K562 (cell line): ENCODE results near the gene VCAN. TPM values are rescaled to one million over a fixed set of nuclear protein-coding genes. Genes with fewer than 3 reads are reported as not detected.

Experiments used
- ATAC-seq: fragments of 200-7000 bp; cut with Tn5 transposase; 3 replicates; pipeline ENCODE4 v1.9.1; 2020; ENCODE audit warnings: moderate library complexity
- BruUV-seq: library from RNA; stranded (reverse); fragments of 400-500 nt; replicated peaks from 2 replicates; lab custom pipeline; 2021; lab: Mats Ljungman, UMichigan
- CTCF ChIA-PET: fragments of 300-600 bp; formaldehyde crosslinking; extraction: SDS; loops from one replicate; lab custom pipeline; 2021; ENCODE audit warnings: low intra/inter-chr PET ratio; lab: Yijun Ruan, JAX
- POLR2A ChIA-PET: fragments of 300-600, 350-650 bp; sonication (Branson Sonifier 250); formaldehyde crosslinking; extraction: SDS; loops from one replicate; lab custom pipeline; 2021; ENCODE audit warnings: antibody characterized with exemption, inconsistent platforms; lab: Yijun Ruan, JAX
- DNase-seq, 4 experiments: peaks; one replicate each; pipeline versions ENCODE4 v3.0.0 to v3.0.0-alpha.2; 2011 to 2018; ENCODE audit warnings: low spot score in 3 of 4, mixed read lengths in 3 of 4; ENCODE audit errors: extremely low read depth in 1 of 4
- FAIRE-seq: peaks from 2 replicates; lab custom pipeline; 2011; peaks lifted over from hg19 to GRCh38; lab: Jason Lieb, UNC
- H2AFZ ChIP-seq: 2 replicates; pipeline ENCODE4 v1.6.0; 2011; ENCODE audit warnings: low read depth, low read length, control low read depth, inconsistent platforms
- H3K27ac ChIP-seq: fragments of 200-600 bp; 3 replicates; pipeline ENCODE4 v1.8.0; 2011; ENCODE audit warnings: low read depth, mild to moderate bottlenecking, control low read depth, inconsistent platforms, low read length, moderate library complexity, mixed read lengths; ENCODE audit errors: extremely low read depth
- H3K27me3 ChIP-seq, 2 experiments: fragments of 300-600 bp in 1 of 2; 2 replicates in 1 of 2; 3 replicates in 1 of 2; pipeline versions ENCODE4 v1.6.0 to v1.8.0; 2011; ENCODE audit warnings: inconsistent platforms in 2 of 2, low read length in 2 of 2, mild to moderate bottlenecking in 1 of 2, mixed read lengths in 1 of 2, moderate library complexity in 1 of 2; ENCODE audit not compliant: control insufficient read depth in 2 of 2, insufficient read depth in 2 of 2
- H3K36me3 ChIP-seq: fragments of 300-600 bp; 3 replicates; pipeline ENCODE4 v1.8.0; 2011; ENCODE audit warnings: mild to moderate bottlenecking, low read length, inconsistent platforms; ENCODE audit not compliant: control insufficient read depth, insufficient read depth
- H3K4me1 ChIP-seq, 2 experiments: fragments of 200-600 bp in 1 of 2; replicated peaks in 1 of 2; 2 replicates in 1 of 2; 3 replicates in 1 of 2; pipeline versions ENCODE4 v1.5.1 to v1.8.0; 2011; ENCODE audit warnings: inconsistent platforms in 2 of 2, low read length in 2 of 2, mild to moderate bottlenecking in 1 of 2, mixed read lengths in 1 of 2, moderate library complexity in 1 of 2; ENCODE audit not compliant: control insufficient read depth in 2 of 2, insufficient read depth in 2 of 2
- H3K4me2 ChIP-seq: 2 replicates; pipeline ENCODE4 v1.6.1; 2011; ENCODE audit warnings: low read length, control low read depth, inconsistent platforms, mixed read lengths; ENCODE audit not compliant: insufficient read depth
- H3K4me3 ChIP-seq: fragments of 200-600 bp; sonication (generic), shearing (Covaris generic); 2 replicates; pipeline ENCODE4 v1.5.1; 2016; ENCODE audit warnings: control low read depth, inconsistent platforms
- H3K79me2 ChIP-seq: fragments of 200-600 bp; 3 replicates; pipeline ENCODE4 v1.8.0; 2011; ENCODE audit warnings: low read length, inconsistent platforms; ENCODE audit not compliant: control insufficient read depth, insufficient read depth
- H3K9ac ChIP-seq, 2 experiments: 2 replicates each; pipeline versions ENCODE4 v1.6.0 to v1.6.1; 2011; ENCODE audit warnings: low read depth in 2 of 2, low read length in 2 of 2, control low read depth in 1 of 2, inconsistent platforms in 1 of 2, mild to moderate bottlenecking in 1 of 2, mixed read lengths in 1 of 2; ENCODE audit not compliant: insufficient read depth in 1 of 2
- H3K9me1 ChIP-seq: one replicate; pipeline ENCODE4 v1.6.0; 2011; ENCODE audit warnings: inconsistent platforms, mild to moderate bottlenecking, low read length, moderate library complexity; ENCODE audit not compliant: control insufficient read depth, insufficient read depth
- H3K9me3 ChIP-seq: replicated peaks from 2 replicates; pipeline ENCODE4 v1.5.1; 2011; ENCODE audit warnings: low read depth, low read length, inconsistent platforms; ENCODE audit not compliant: control insufficient read depth, insufficient read depth
- H4K20me1 ChIP-seq: replicated peaks from 2 replicates; pipeline ENCODE4 v1.6.1; 2011; ENCODE audit warnings: low read length, inconsistent platforms, mixed read lengths; ENCODE audit not compliant: control insufficient read depth, insufficient read depth
- CBFB ChIP-seq: sonication (generic); formaldehyde crosslinking; IDR thresholded peaks from 2 replicates; pipeline ENCODE4 v1.4.0; 2020; ENCODE audit warnings: mild to moderate bottlenecking, missing genetic modification reagents
- OTX1 ChIP-seq: fragments of 450-650 bp; formaldehyde crosslinking; IDR thresholded peaks from 2 replicates; pipeline ENCODE4 v1.4.0; 2022; ENCODE audit warnings: mild to moderate bottlenecking
- TEAD1 ChIP-seq, 2 experiments: fragments of 450-650 bp in 1 of 2; sonication (generic) in 1 of 2; formaldehyde crosslinking; IDR thresholded peaks; 2 replicates each; pipeline versions ENCODE4 v1.4.0 to v1.8.0; 2020 to 2022; ENCODE audit warnings: mild to moderate bottlenecking in 2 of 2, missing genetic modification reagents in 1 of 2
- ZC3H11A ChIP-seq: IDR thresholded peaks from 2 replicates; pipeline ENCODE4 v1.6.1; 2012; ENCODE audit warnings: low read depth, low read length, improper control_type of control experiment
- WGBS: fragments of 100-300 bp; shearing (Covaris generic); methylation state at CpG from one replicate; pipeline ENCODE4 v1.1.6; 2016; ENCODE audit warnings: low coverage, mixed read lengths; ENCODE audit not compliant: insufficient coverage; ENCODE audit errors: missing lambda C conversion rate; 5-methylcytosine and 5-hydroxymethylcytosine counted together
- in situ Hi-C: fragments of 300-500 bp; cut with MboI; formaldehyde crosslinking; loops from 4 replicates; pipeline ENCODE4 v1.15.0; 2018; ENCODE audit warnings: inconsistent platforms, mixed read lengths
- intact Hi-C: fragments of 100-400 bp; cut with micrococcal nuclease; formaldehyde crosslinking; loops from 2 replicates; pipeline ENCODE4 v1.14.2; 2022
- polyA plus RNA-seq, 8 experiments: library from polyadenylated mRNA; depleted of rRNA in 4 of 8; stranded (reverse) in 5 of 8; unstranded in 3 of 8; fragments of >200 nt; fragmentation: Nextera tagmentation in 2 of 8; fragmentation: Illumina TruSeq in 1 of 8; extraction: Ambion mirVana in 2 of 8; extraction: Trizol in 1 of 8; gene quantifications; 2 replicates each; pipeline versions ENCODE4 v1.2.1 to v1.2.3, GENCODE V29; 2011 to 2014; ENCODE audit warnings: inconsistent platforms in 1 of 8, missing spikeins in 1 of 8
- total RNA-seq, 7 experiments: library from RNA; depleted of rRNA in 6 of 7; stranded (reverse); fragments of >200 nt in 6 of 7; fragmentation: Illumina TruSeq in 2 of 7; extraction: Trizol in 2 of 7; gene quantifications; 2 replicates each; pipeline versions ENCODE4 v1.2.1 to v1.2.3, GENCODE V29; 2011 to 2021; ENCODE audit warnings: low replicate concordance in 1 of 7
- TF ChIP-seq, protein P1 (sequence below): fragments of 250-450 bp; sonication (Bioruptor Pico); IDR thresholded peaks from 2 replicates; pipeline ENCODE4 v1.4.0; 2020

VCAN gene
- total and polyA plus RNA-seq, 9 of the 15 experiments (the other 6 are each of a cell fraction or from before 2014, with no cell fraction given), result 0.01 to 0.33 (median 0.05) TPM

DNA sequence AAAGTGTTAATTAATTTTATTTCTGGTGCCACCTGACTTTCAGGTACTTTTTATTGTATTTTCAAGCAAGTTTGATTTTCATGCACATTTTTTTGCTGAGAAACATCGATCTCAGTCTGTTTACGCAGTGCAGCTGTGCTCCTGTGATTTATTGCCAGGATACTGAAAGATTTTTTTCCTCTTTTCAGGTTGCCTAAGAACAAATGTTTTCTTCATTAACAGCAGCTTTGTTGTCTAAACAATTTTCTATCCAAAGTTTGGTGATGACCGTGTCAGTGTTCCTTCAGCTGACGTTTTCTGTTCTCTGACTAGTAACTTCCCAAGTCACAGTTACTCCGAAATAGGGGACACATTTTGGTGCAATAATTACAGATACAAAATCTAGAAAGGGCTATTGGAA lies 78.1 kb downstream of the VCAN start:
- H3K4me3 ChIP-seq, result no peak overlapping the region
- H3K79me2 ChIP-seq, result no peaks in the 10 kb centered on the region
- in situ Hi-C loops, result no loop called here
- intact Hi-C loops, result no loop called here
- 5% methylated on average over 5 of the region's 5 CpGs for WGBS
- ChIA-PET POLR2A (interaction anchor here (1.2 to 2.0 kb wide), 2 partner anchors 13 to 22 kb away, joined by 3 to 6 read pairs; no protein-coding TSS in a partner anchor), CTCF (no interaction called here)
- H3K9me1 ChIP-seq, result no peaks in the 10 kb centered on the region
- no peak overlapping the region for H3K27ac ChIP-seq
- H2AFZ ChIP-seq, result no peak overlapping the region
- no peaks in the 10 kb centered on the region for H3K4me1 ChIP-seq
- H3K27me3 ChIP-seq, result no peaks in the 10 kb centered on the region
- no peak for TF ChIP-seq OTX1 (CRISPR knock-in tag)
- no TSS peak for BruUV-seq
- no peaks in the 10 kb centered on the region for H3K9me3 ChIP-seq
- FAIRE-seq (no peak), ATAC-seq (no peak), DNase-seq (no peak)
- no peak overlapping the region for H3K9ac ChIP-seq
- H3K36me3 ChIP-seq, result no peaks in the 10 kb centered on the region
- H4K20me1 ChIP-seq, result no peaks in the 10 kb centered on the region
- no peak overlapping the region for H3K4me2 ChIP-seq

DNA sequence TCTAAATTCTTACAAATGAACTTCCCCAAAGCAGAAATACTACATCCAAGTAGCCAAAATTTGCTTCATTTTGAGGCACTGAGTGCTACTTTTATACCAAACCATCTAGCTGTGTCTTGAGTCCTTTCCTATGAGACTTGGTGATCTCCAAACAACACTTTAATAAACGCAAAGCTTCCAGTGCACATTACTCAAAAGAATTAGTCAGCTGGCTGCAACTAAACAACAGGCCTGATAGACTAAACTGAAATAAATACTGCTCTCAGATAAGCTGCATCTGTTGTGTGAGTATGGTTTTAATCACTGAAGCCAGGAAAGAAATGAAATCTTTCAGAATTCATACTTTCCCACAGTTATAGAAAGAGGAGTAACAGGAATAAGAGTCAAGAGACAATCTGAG lies 80.3 kb downstream of the VCAN start:
- H3K4me3 ChIP-seq, result no peak overlapping the region
- TF ChIP-seq, protein P1, sequence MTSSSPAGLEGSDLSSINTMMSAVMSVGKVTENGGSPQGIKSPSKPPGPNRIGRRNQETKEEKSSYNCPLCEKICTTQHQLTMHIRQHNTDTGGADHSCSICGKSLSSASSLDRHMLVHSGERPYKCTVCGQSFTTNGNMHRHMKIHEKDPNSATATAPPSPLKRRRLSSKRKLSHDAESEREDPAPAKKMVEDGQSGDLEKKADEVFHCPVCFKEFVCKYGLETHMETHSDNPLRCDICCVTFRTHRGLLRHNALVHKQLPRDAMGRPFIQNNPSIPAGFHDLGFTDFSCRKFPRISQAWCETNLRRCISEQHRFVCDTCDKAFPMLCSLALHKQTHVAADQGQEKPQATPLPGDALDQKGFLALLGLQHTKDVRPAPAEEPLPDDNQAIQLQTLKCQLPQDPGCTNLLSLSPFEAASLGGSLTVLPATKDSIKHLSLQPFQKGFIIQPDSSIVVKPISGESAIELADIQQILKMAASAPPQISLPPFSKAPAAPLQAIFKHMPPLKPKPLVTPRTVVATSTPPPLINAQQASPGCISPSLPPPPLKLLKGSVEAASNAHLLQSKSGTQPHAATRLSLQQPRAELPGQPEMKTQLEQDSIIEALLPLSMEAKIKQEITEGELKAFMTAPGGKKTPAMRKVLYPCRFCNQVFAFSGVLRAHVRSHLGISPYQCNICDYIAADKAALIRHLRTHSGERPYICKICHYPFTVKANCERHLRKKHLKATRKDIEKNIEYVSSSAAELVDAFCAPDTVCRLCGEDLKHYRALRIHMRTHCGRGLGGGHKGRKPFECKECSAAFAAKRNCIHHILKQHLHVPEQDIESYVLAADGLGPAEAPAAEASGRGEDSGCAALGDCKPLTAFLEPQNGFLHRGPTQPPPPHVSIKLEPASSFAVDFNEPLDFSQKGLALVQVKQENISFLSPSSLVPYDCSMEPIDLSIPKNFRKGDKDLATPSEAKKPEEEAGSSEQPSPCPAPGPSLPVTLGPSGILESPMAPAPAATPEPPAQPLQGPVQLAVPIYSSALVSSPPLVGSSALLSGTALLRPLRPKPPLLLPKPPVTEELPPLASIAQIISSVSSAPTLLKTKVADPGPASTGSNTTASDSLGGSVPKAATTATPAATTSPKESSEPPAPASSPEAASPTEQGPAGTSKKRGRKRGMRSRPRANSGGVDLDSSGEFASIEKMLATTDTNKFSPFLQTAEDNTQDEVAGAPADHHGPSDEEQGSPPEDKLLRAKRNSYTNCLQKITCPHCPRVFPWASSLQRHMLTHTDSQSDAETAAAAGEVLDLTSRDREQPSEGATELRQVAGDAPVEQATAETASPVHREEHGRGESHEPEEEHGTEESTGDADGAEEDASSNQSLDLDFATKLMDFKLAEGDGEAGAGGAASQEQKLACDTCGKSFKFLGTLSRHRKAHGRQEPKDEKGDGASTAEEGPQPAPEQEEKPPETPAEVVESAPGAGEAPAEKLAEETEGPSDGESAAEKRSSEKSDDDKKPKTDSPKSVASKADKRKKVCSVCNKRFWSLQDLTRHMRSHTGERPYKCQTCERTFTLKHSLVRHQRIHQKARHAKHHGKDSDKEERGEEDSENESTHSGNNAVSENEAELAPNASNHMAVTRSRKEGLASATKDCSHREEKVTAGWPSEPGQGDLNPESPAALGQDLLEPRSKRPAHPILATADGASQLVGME (CRISPR knock-in tag), result no peak
- TF ChIP-seq TEAD1 (CRISPR knock-in tag; IDR thresholded peaks at IDR 0.05), result no peak
- TF ChIP-seq CBFB (CRISPR knock-in tag), result no peak
- no peak for TF ChIP-seq ZC3H11A
- H3K79me2 ChIP-seq, result no peaks in the 10 kb centered on the region
- in situ Hi-C loops, result no loop called here
- ChIA-PET POLR2A (interaction anchor here (0.7 kb wide), 1 partner anchor 1229 kb away, joined by 3 read pairs; no protein-coding TSS in a partner anchor), CTCF (no interaction called here)
- no peaks in the 10 kb centered on the region for H3K27me3 ChIP-seq
- no peaks in the 10 kb centered on the region for H3K36me3 ChIP-seq
- no peaks in the 10 kb centered on the region for H3K9me3 ChIP-seq
- no peak overlapping the region for H2AFZ ChIP-seq
- FAIRE-seq (no peak), DNase-seq (no peak), ATAC-seq (no peak)
- no peak overlapping the region for H3K27ac ChIP-seq
- H4K20me1 ChIP-seq, result no peaks in the 10 kb centered on the region
- 0% methylated on average over 1 of the region's 1 CpG for WGBS
- H3K4me1 ChIP-seq, result no peaks in the 10 kb centered on the region
- intact Hi-C loops, result no loop called here
- no TSS peak for BruUV-seq
- no peak overlapping the region for H3K9ac ChIP-seq
- H3K4me2 ChIP-seq, result no peak overlapping the region
- no peaks in the 10 kb centered on the region for H3K9me1 ChIP-seq
